Measurements from ENCODE around the gene ERP27.

GRCh38 chr12:14900521-14901227 lies 37.7 kb downstream of the ERP27 start:
- TF ChIP-seq, protein P1, sequence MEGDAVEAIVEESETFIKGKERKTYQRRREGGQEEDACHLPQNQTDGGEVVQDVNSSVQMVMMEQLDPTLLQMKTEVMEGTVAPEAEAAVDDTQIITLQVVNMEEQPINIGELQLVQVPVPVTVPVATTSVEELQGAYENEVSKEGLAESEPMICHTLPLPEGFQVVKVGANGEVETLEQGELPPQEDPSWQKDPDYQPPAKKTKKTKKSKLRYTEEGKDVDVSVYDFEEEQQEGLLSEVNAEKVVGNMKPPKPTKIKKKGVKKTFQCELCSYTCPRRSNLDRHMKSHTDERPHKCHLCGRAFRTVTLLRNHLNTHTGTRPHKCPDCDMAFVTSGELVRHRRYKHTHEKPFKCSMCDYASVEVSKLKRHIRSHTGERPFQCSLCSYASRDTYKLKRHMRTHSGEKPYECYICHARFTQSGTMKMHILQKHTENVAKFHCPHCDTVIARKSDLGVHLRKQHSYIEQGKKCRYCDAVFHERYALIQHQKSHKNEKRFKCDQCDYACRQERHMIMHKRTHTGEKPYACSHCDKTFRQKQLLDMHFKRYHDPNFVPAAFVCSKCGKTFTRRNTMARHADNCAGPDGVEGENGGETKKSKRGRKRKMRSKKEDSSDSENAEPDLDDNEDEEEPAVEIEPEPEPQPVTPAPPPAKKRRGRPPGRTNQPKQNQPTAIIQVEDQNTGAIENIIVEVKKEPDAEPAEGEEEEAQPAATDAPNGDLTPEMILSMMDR (IDR thresholded peaks at IDR 0.05 in 4 of 5, conservative IDR thresholded peaks at IDR 0.05 in 1 of 5): no peak
- TF ChIP-seq POLR2A (IDR thresholded peaks at IDR 0.05): no peak

Measured in gastrocnemius medialis (tissue), 4 donors.